Left renal cortex interstitium (tissue), 4 donors: ENCODE data around the gene SUSD2. TPM values are rescaled to one million over a fixed set of nuclear protein-coding genes. Genes with fewer than 3 reads are reported as not detected.
"Not testable (repeated sequence)": the region's sequence is repeated elsewhere in the genome, so short reads cannot be mapped to it uniquely, and the experiment has no call there.

Experiments
- DNase-seq, 4 donors: peaks; one replicate each; pipeline ENCODE4 v3.0.0-alpha.2; 2013; ENCODE audit warnings: low read depth in 4 of 4, low spot score in 2 of 4, missing footprints in 1 of 4
- polyA plus RNA-seq, 4 donors: library from polyadenylated mRNA; unstranded; fragments of 120-200 nt; gene quantifications; one replicate each; pipeline ENCODE4 v1.2.1, GENCODE V29; 2013; ENCODE audit not compliant: insufficient read length in 4 of 4

SUSD2 gene
- polyA plus RNA-seq, 4 donors: 12.4 to 25.9 (median 16.0) TPM

- DNase-seq: no peak
These were observed 55.4 kb downstream of the SUSD2 start for GRCh38 chr22:24236656-24237055.

- DNase-seq: not testable (repeated sequence)
These were observed 56.9 kb downstream of the SUSD2 start for GRCh38 chr22:24238101-24238694.

Other genes with a start within 250 kb of the SUSD2 start
- 10 to 100 TPM in 2 of 4 donors, 1 to 10 TPM in 2; 4.3 to 26.5 (median 15.3) TPM for gene GSTT2B, start 220.3 kb upstream of the SUSD2 start, polyA plus RNA-seq
- gene DDTL, start 214.6 kb upstream of the SUSD2 start, polyA plus RNA-seq: 10 to 100 TPM in 1 of 4 donors, 1 to 10 TPM in 3; 5.8 to 13.6 (median 6.7) TPM
- gene DDT, start 207.0 kb upstream of the SUSD2 start, polyA plus RNA-seq: 10 to 100 TPM; 61.4 to 94.2 (median 77.6) TPM
- 1 to 10 TPM in 2 of 4 donors, under 1 TPM in 2; 0.60 to 4.8 (median 1.5) TPM for gene GSTT2, start 201.4 kb upstream of the SUSD2 start, polyA plus RNA-seq
- under 1 TPM in 2 of 4 donors, not detected in 2; 0.08 to 0.09 TPM for gene GSTT4, start 176.0 kb upstream of the SUSD2 start, polyA plus RNA-seq
- 10 to 100 TPM; 34.0 to 75.9 (median 58.7) TPM for gene CABIN1, start 170.2 kb upstream of the SUSD2 start, polyA plus RNA-seq
- 10 to 100 TPM; 15.6 to 18.6 (median 16.6) TPM for gene GGT5, start 63.6 kb downstream of the SUSD2 start, polyA plus RNA-seq
- 10 to 100 TPM; 44.2 to 51.1 (median 48.0) TPM for gene SPECC1L, start 89.3 kb downstream of the SUSD2 start, polyA plus RNA-seq
- 1 to 10 TPM; 7.3 to 9.9 (median 8.5) TPM for gene ADORA2A, start 246.1 kb downstream of the SUSD2 start, polyA plus RNA-seq